Neural cell (in vitro differentiated cells): Measurements from ENCODE around the gene MAP3K19.

Source experiments
- CTCF ChIP-seq: fragments of 450-650 bp; IDR thresholded peaks from 2 replicates; pipeline ENCODE4 v1.5.1; 2014; ENCODE audit warnings: antibody characterized with exemption, mild to moderate bottlenecking, moderate library complexity; ENCODE audit not compliant: poor library complexity, severe bottlenecking
- EZH2 ChIP-seq: fragments of 200-600, 300-800 bp; shearing (Covaris generic), sonication (generic); IDR thresholded peaks from 2 replicates; pipeline ENCODE4 v1.6.1; 2014; ENCODE audit warnings: antibody characterized with exemption, low read length, borderline replicate concordance, mild to moderate bottlenecking; ENCODE audit not compliant: insufficient read depth, poor library complexity, severe bottlenecking
- TAF1 ChIP-seq: IDR thresholded peaks from 2 replicates; pipeline ENCODE4 v1.6.1; 2012; ENCODE audit warnings: low read depth

GRCh38 chr2:135056790-135057189 is 9.5 kb upstream of the MAP3K19 start:
- TF ChIP-seq CTCF (no peak), TAF1 (no peak), EZH2 (no peak)
